ENCODE data around the gene KRTAP20-2.

GRCh38 chr21:30616125-30616524 is 18.9 kb upstream of the KRTAP20-2 start, which contains the start of gene KRTAP20-1:
- TF ChIP-seq POLR2A (IDR thresholded peaks at IDR 0.05) (no peak), EP300 (IDR thresholded peaks at IDR 0.05) (no peak)
- TF ChIP-seq, protein P1, sequence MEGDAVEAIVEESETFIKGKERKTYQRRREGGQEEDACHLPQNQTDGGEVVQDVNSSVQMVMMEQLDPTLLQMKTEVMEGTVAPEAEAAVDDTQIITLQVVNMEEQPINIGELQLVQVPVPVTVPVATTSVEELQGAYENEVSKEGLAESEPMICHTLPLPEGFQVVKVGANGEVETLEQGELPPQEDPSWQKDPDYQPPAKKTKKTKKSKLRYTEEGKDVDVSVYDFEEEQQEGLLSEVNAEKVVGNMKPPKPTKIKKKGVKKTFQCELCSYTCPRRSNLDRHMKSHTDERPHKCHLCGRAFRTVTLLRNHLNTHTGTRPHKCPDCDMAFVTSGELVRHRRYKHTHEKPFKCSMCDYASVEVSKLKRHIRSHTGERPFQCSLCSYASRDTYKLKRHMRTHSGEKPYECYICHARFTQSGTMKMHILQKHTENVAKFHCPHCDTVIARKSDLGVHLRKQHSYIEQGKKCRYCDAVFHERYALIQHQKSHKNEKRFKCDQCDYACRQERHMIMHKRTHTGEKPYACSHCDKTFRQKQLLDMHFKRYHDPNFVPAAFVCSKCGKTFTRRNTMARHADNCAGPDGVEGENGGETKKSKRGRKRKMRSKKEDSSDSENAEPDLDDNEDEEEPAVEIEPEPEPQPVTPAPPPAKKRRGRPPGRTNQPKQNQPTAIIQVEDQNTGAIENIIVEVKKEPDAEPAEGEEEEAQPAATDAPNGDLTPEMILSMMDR (IDR thresholded peaks at IDR 0.05): no peak
